ENCODE data around the gene LHPP. TPM values are rescaled to one million over a fixed set of nuclear protein-coding genes. Genes with fewer than 3 reads are reported as not detected.
"Not testable (repeated sequence)": the region's sequence is repeated elsewhere in the genome, so short reads cannot be mapped to it uniquely, and the experiment has no call there.

The LHPP gene
- polyA plus RNA-seq, 6 donors from 2014 or later, result 30.5 to 89.2 (median 55.6) TPM

- H3K27me3 Mint-ChIP-seq, DNase-seq: not testable (repeated sequence)
- H3K4me1 Mint-ChIP-seq, result peaks cover 62 to 85% (median 85%) of the 10 kb centered on the region in 3 donors
Measured at GRCh38 chr10:124610851-124611250, 149.2 kb downstream of the LHPP start.

GRCh38 chr10:124611738-124612137 lies 150.1 kb downstream of the LHPP start:
- no peaks in the 10 kb centered on the region for H3K27me3 Mint-ChIP-seq
- H3K27ac Mint-ChIP-seq, result peak overlapping the region; percentile 94 to 98 (median 97)
- no peaks in the 10 kb centered on the region for H3K36me3 Mint-ChIP-seq
- ATAC-seq (ENCODE audit: low read depth in 2 of 2) (peak; percentile 55 to 57), DNase-seq (peak; percentile 56)
- H3K9me3 Mint-ChIP-seq, result no peaks in the 10 kb centered on the region
- peaks cover 65 to 88% (median 88%) of the 10 kb centered on the region in 3 donors for H3K4me1 Mint-ChIP-seq
- H3K4me3 Mint-ChIP-seq, result peak overlapping the region; percentile 50 to 89 (median 82)

More at GRCh38 chr10:124610851-124611250, 149.2 kb downstream of the LHPP start:
- Mint-ChIP-seq H3K27ac (peak overlapping the region; percentile 87 to 98 (median 96)), H3K4me3 (peak overlapping the region in 6 of 8 donors; percentile 47 to 89 (median 80))
- not testable (repeated sequence) for H3K9me3 Mint-ChIP-seq; ATAC-seq (ENCODE audit: low read depth in 2 of 2); H3K36me3 Mint-ChIP-seq

DNA sequence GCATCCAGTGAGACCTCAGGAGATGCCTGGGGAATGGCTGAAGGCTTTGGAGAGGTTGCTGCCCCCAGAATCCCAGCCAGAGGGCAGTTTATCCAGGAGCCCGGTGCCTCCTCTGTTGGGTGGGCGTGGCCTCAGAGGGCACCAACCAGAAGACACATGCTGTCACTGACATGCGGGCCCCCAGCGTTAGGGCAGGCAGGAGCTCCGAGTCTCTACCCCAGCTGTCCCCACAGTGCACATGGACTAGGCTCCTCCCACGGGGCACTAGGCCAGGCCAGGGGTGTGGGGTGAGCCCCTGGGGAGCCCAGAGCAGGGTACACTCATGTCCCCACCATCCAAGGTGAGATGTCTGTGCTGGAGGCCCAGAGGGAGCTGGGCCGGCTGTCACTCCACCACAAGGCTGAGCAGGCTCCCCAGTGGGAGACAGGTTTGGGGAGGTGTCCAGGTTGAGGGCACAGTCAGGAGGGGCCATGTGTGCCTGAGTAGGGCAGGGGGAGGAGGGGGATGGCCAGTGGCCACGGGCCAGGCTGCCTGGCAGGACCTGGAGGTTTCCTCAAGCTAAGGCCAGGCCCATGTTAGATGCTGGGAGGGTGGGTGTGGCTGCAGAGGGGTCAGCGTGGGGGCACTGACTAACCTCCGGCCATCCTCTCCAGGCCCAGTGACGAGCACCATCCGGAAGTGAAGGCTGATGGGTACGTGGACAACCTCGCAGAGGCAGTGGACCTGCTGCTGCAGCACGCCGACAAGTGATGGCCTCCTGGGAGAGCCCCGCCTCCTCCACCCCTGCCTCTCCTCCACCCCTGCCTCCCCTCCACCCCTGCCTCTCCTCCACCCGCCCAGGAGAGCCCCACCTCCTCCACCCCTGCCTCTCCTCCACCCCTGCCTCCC lies 151.2 kb downstream of the LHPP start:
- peaks cover 0 to 1% (median 0%) of the 10 kb centered on the region in 7 donors for H3K9me3 Mint-ChIP-seq
- DNase-seq, result no peak
- peak overlapping the region; percentile 42 to 89 (median 82) for H3K4me3 Mint-ChIP-seq
- H3K27me3 Mint-ChIP-seq, result no peaks in the 10 kb centered on the region
- ATAC-seq (ENCODE audit: low read depth in 2 of 2), result peak; percentile 61
- H3K36me3 Mint-ChIP-seq, result no peaks in the 10 kb centered on the region
- peaks cover 63 to 88% (median 88%) of the 10 kb centered on the region in 3 donors for H3K4me1 Mint-ChIP-seq
- peak overlapping the region; percentile 67 to 98 (median 96) for H3K27ac Mint-ChIP-seq

DNA sequence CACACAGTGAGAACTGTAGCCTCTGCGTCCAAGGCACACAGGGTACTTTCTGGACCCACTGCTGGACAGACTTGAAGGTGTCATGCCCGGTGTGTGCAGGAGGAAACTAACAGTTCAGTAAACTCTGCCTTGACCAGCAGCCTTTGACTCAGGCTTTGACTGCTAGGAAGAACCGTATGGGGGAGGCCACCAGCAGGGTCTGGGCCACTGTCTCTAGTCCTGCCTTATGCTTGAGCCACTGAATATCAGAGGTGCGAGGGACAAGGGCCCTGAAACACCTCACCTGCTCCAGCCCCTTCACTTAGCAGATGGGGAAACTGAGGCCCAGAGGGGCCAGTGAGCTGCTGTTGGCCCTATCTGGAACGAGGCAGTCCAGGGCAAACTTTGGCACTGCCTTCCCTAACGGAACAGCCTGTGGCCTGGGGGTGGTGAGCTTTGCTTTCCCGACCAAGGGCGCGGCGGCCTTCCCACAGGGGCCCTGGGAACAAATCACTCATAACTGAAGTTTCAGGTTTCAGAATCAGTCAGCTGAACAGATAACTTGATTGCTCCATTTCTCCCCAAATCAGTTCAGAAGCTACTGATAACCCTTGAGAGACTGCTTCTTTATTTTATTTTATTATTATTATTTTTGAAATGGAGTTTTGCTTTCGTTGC lies 152.5 kb downstream of the LHPP start:
- no peak for DNase-seq

GRCh38 chr10:124615259-124615658 lies 153.6 kb downstream of the LHPP start:
- ATAC-seq (ENCODE audit: low read depth in 2 of 2) (no peak), DNase-seq (no peak)
- peak overlapping the region; percentile 90 to 99 (median 96) for H3K27ac Mint-ChIP-seq
- H3K27me3 Mint-ChIP-seq, result no peaks in the 10 kb centered on the region
- H3K36me3 Mint-ChIP-seq, result no peaks in the 10 kb centered on the region
- peaks cover 0 to 1% (median 0%) of the 10 kb centered on the region in 7 donors for H3K9me3 Mint-ChIP-seq
- peaks cover 66 to 94% (median 93%) of the 10 kb centered on the region in 3 donors for H3K4me1 Mint-ChIP-seq
- peak overlapping the region; percentile 61 to 88 (median 78) for H3K4me3 Mint-ChIP-seq

More for the DNA sequence above, 152.5 kb downstream of the LHPP start:
- Mint-ChIP-seq H3K4me3 (peak overlapping the region in 7 of 8 donors; percentile 49 to 86 (median 72)), H3K4me1 (peaks cover 67 to 93% (median 91%) of the 10 kb centered on the region in 3 donors), H3K36me3 (no peaks in the 10 kb centered on the region), H3K27me3 (no peaks in the 10 kb centered on the region), H3K27ac (peak overlapping the region; percentile 12 to 98 (median 96)), H3K9me3 (peaks cover 0 to 1% (median 0%) of the 10 kb centered on the region in 7 donors)
- no peak for ATAC-seq (ENCODE audit: low read depth in 2 of 2)

DNA sequence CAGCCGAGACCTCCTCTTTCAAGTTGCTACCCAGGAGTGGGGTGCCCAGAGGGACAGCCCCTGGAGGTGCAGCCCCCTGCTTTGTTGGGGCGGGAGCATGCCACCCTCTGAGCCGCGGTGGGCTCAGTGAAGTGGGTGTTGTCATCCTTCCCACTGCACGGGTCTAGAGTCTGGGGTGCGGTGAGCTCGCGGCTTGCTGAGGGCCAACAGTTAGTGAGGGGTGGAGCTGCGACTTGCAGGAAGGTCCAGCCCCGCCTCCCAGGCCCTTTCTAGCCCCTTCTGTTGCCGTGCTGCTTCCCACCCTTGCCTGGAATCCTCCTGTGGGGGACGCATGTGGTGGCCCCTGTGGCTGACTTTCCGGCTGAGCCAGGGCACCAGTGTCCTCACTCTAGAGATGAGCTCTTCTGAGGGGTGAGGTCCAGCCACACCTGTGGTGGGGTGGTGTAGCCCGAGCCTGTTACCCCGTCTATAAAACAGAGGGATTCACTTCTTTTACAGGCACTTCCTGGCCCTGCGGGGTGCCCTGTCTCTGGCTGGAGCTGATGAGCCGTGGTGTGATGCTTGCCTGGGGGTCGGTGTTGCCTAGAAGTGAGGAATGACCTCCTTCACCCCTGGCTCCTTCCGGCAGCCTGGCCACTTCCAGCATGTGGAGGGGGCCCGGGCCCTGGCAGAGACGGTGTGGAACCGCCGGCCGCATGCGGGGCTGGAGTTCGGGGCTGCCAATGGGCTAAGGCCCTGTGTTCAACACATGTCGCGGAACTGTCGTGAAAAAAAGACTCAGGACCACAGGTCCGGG lies 154.6 kb downstream of the LHPP start:
- DNase-seq (no peak), ATAC-seq (ENCODE audit: low read depth in 2 of 2) (no peak)
- peaks cover 0 to 1% (median 0%) of the 10 kb centered on the region in 7 donors for H3K9me3 Mint-ChIP-seq
- H3K36me3 Mint-ChIP-seq, result no peaks in the 10 kb centered on the region
- peak overlapping the region; percentile 83 to 99 (median 96) for H3K27ac Mint-ChIP-seq
- H3K4me3 Mint-ChIP-seq, result peak overlapping the region; percentile 60 to 93 (median 82)
- H3K27me3 Mint-ChIP-seq, result no peaks in the 10 kb centered on the region
- peaks cover 66 to 99% (median 99%) of the 10 kb centered on the region in 3 donors for H3K4me1 Mint-ChIP-seq

- Mint-ChIP-seq H3K27me3 (no peaks in the 10 kb centered on the region), H3K9me3 (peaks cover 0 to 1% (median 0%) of the 10 kb centered on the region in 7 donors), H3K4me3 (peak overlapping the region; percentile 77 to 93 (median 87)), H3K27ac (peak overlapping the region; percentile 90 to 99 (median 98)), H3K36me3 (no peaks in the 10 kb centered on the region), H3K4me1 (peaks cover 67 to 99% (median 99%) of the 10 kb centered on the region in 3 donors)
- ATAC-seq (ENCODE audit: low read depth in 2 of 2) (no peak), DNase-seq (no peak)
Measured at GRCh38 chr10:124616836-124617130, 155.2 kb downstream of the LHPP start.

DNA sequence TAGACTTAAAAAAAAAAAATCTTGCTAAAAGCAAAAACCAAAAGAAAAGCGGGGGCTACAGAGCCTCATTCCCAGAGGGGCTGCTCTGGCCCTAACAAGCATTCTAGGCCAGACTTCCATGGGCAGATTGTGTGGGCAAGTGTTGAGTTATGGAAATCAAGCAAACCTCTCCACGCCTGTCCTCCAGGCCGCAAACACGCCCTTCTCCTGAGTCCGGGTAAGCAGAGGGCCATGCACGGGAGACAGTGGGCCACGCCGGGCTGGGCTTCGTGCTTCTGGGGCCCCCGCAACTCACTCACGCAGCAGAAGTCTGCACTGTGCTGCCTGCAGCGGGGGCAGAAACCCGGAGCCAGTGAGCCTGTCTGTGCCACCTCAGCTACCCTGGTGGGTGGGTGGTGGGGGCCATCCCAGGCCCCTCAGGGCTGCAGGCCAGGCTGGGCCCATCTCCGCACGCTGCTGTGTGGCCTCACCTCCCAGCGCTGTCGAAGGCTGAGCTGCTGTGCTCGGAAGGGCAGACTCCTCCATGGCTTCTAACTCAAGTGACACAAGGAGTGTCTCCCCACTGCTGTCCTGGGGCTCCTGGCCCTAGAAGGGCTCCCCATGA lies 156.9 kb downstream of the LHPP start:
- H3K27me3 Mint-ChIP-seq, result no peaks in the 10 kb centered on the region
- ATAC-seq (ENCODE audit: low read depth in 2 of 2) (no peak), DNase-seq (no peak)
- peak overlapping the region; percentile 97 to 99 (median 98) for H3K27ac Mint-ChIP-seq
- H3K4me1 Mint-ChIP-seq, result peaks cover 57 to 96% (median 95%) of the 10 kb centered on the region in 3 donors
- peak overlapping the region; percentile 82 to 93 (median 90) for H3K4me3 Mint-ChIP-seq
- no peaks in the 10 kb centered on the region for H3K36me3 Mint-ChIP-seq
- peaks cover 0 to 1% (median 0%) of the 10 kb centered on the region in 7 donors for H3K9me3 Mint-ChIP-seq

- peaks cover 59 to 96% (median 95%) of the 10 kb centered on the region in 3 donors for H3K4me1 Mint-ChIP-seq
- no peaks in the 10 kb centered on the region for H3K27me3 Mint-ChIP-seq
- H3K27ac Mint-ChIP-seq, result peak overlapping the region; percentile 97 to 99 (median 98)
- peaks cover 0 to 1% (median 0%) of the 10 kb centered on the region in 7 donors for H3K9me3 Mint-ChIP-seq
- H3K4me3 Mint-ChIP-seq, result peak overlapping the region; percentile 82 to 93 (median 89)
- no peaks in the 10 kb centered on the region for H3K36me3 Mint-ChIP-seq
- peak; percentile 83 for DNase-seq
- ATAC-seq (ENCODE audit: low read depth in 2 of 2), result peak; percentile 78 to 83
Measured at GRCh38 chr10:124619195-124619594, 157.6 kb downstream of the LHPP start.

DNA sequence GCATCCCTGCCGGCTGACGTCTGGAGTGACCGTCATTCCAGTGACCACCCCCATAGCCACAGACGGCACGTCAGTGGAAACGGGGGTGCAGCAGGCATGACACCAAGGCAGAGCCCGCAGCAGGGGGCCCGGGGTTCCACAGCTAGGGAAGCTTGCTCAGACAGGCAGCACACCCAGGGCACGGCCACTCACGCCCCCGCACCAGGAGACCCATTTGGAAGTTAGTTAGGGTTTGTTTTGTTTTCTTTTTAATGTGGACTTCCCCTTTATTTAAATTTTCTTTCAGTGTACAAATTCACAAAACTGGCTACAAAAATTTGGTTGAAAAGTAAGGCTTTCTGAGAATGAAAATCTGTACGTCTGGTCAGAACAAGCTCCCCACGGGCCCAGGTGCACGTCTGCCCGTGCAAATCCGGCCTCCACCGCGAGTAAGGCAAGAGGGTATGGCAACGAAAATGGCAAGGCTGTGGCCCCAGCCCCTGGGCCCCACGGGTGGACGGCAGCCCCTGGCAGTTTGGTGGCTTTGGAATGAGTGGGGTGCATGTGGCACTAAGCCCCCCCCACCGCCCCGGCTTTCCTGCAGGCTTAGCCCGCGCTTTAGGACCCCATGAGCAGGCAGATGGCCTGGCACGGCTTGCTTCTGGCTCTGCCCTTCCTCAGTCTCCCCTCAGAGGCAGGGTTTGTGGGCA lies 158.3 kb downstream of the LHPP start:
- Mint-ChIP-seq H3K9me3 (peaks cover 0 to 1% (median 0%) of the 10 kb centered on the region in 7 donors), H3K36me3 (no peaks in the 10 kb centered on the region), H3K27me3 (no peaks in the 10 kb centered on the region), H3K27ac (peak overlapping the region; percentile 97 to 99 (median 98)), H3K4me1 (peaks cover 58 to 97% (median 95%) of the 10 kb centered on the region in 3 donors), H3K4me3 (peak overlapping the region; percentile 82 to 93 (median 89))
- DNase-seq, result peak; percentile 77
- ATAC-seq (ENCODE audit: low read depth in 2 of 2), result peak; percentile 51 to 52

GRCh38 chr10:124621637-124622036 lies 160.0 kb downstream of the LHPP start:
- no peaks in the 10 kb centered on the region for H3K36me3 Mint-ChIP-seq

GRCh38 chr10:124622158-124622557 lies 160.5 kb downstream of the LHPP start:
- H3K4me1 Mint-ChIP-seq, result peaks cover 57 to 96% (median 92%) of the 10 kb centered on the region in 3 donors
- ATAC-seq (ENCODE audit: low read depth in 2 of 2) (no peak), DNase-seq (no peak)
- no peaks in the 10 kb centered on the region for H3K9me3 Mint-ChIP-seq
- no peaks in the 10 kb centered on the region for H3K36me3 Mint-ChIP-seq
- H3K27me3 Mint-ChIP-seq, result no peaks in the 10 kb centered on the region
- peak overlapping the region in 6 of 8 donors; percentile 25 to 78 (median 56) for H3K4me3 Mint-ChIP-seq
- peak overlapping the region; percentile 91 to 98 (median 97) for H3K27ac Mint-ChIP-seq

More at GRCh38 chr10:124621637-124622036, 160.0 kb downstream of the LHPP start:
- Mint-ChIP-seq H3K4me1 (peaks cover 56 to 96% (median 92%) of the 10 kb centered on the region in 3 donors), H3K4me3 (peak overlapping the region; percentile 52 to 88 (median 74)), H3K27ac (peak overlapping the region; percentile 94 to 99 (median 98)), H3K9me3 (peaks cover 0 to 1% (median 0%) of the 10 kb centered on the region in 7 donors), H3K27me3 (no peaks in the 10 kb centered on the region)
- DNase-seq, result no peak
- ATAC-seq (ENCODE audit: low read depth in 2 of 2), result no peak
